ENCODE data around the gene C10orf67. TPM values are rescaled to one million over a fixed set of nuclear protein-coding genes. Genes with fewer than 3 reads are reported as not detected.

Gene C10orf67
- total RNA-seq, 1 experiment from 2014 or later = 0.15 TPM

GRCh38 chr10:23186178-23186577 is 158.4 kb downstream of the C10orf67 start:
- TF ChIP-seq CTCF (conservative IDR thresholded peaks at IDR 0.05; ENCODE audit: low read depth, low read length) = no peak
- TF ChIP-seq EZH2 (IDR thresholded peaks at IDR 0.05; ENCODE audit: low read length, unreplicated experiment) = no peak
- TF ChIP-seq EZH2phosphoT487 (IDR thresholded peaks at IDR 0.05; ENCODE audit: borderline replicate concordance, low read length) = no peak
- intact Hi-C loops (cut with micrococcal nuclease) = no loop called here
- Histone ChIP-seq H3K9ac (ENCODE audit: low read length) (no peak overlapping the region), H3K27me3 (ENCODE audit: low read length) (peaks cover 38% of the 10 kb centered on the region; the same call in 1 of the 2 replicates), H3K9me3 (ENCODE audit: low read length) (no peaks in the 10 kb centered on the region), H3K9me2 (replicated peaks; ENCODE audit: low read length) (no peaks in the 10 kb centered on the region), H2AFZ (ENCODE audit: low read length) (no peak overlapping the region), H3K4me3 (ENCODE audit: low read length) (no peak overlapping the region), H3K4me1 (ENCODE audit: insufficient read depth, low read length) (no peaks in the 10 kb centered on the region), H3K36me3 (ENCODE audit: low read depth, low read length) (no peaks in the 10 kb centered on the region), H4K20me1 (ENCODE audit: low read length) (no peaks in the 10 kb centered on the region), H3K79me2 (ENCODE audit: low read length) (no peaks in the 10 kb centered on the region), H3K27ac (ENCODE audit: low read length) (no peak overlapping the region), H3F3A (ENCODE audit: low read length, unreplicated experiment) (no peaks in the 10 kb centered on the region), H3K4me2 (ENCODE audit: low read length) (no peak overlapping the region)
- ChIA-PET CTCF (no interaction called here), POLR2A (ENCODE audit: unreplicated experiment) (no interaction called here)
- DNase-seq (no peak), ATAC-seq (no peak)
- no TSS peak for BruUV-seq (replicated peaks)

- no peak for TF ChIP-seq EZH2 (IDR thresholded peaks at IDR 0.05; ENCODE audit: low read length, unreplicated experiment)
- TF ChIP-seq EZH2phosphoT487 (IDR thresholded peaks at IDR 0.05; ENCODE audit: borderline replicate concordance, low read length) = no peak
- TF ChIP-seq CTCF (conservative IDR thresholded peaks at IDR 0.05; ENCODE audit: low read depth, low read length) = no peak
- no peaks in the 10 kb centered on the region for H3K9me2 ChIP-seq (replicated peaks; ENCODE audit: low read length)
- H3K4me1 ChIP-seq (ENCODE audit: insufficient read depth, low read length) = no peaks in the 10 kb centered on the region
- no peak overlapping the region for H3K4me2 ChIP-seq (ENCODE audit: low read length)
- intact Hi-C loops (cut with micrococcal nuclease) = no loop called here
- ChIA-PET POLR2A (ENCODE audit: unreplicated experiment) (no interaction called here), CTCF (no interaction called here)
- H3K9ac ChIP-seq (ENCODE audit: low read length) = no peak overlapping the region
- no peak for ATAC-seq
- H3F3A ChIP-seq (ENCODE audit: low read length, unreplicated experiment) = no peaks in the 10 kb centered on the region
- no peak overlapping the region for H2AFZ ChIP-seq (ENCODE audit: low read length)
- H3K27ac ChIP-seq (ENCODE audit: low read length) = no peak overlapping the region
- H3K79me2 ChIP-seq (ENCODE audit: low read length) = no peaks in the 10 kb centered on the region
- H3K27me3 ChIP-seq (ENCODE audit: low read length) = peaks cover 35% of the 10 kb centered on the region
- no TSS peak for BruUV-seq (replicated peaks)
- DNase-seq = no peak
- no peaks in the 10 kb centered on the region for H3K9me3 ChIP-seq (ENCODE audit: low read length)
- H3K4me3 ChIP-seq (ENCODE audit: low read length) = no peak overlapping the region
- H4K20me1 ChIP-seq (ENCODE audit: low read length) = no peaks in the 10 kb centered on the region
- no peaks in the 10 kb centered on the region for H3K36me3 ChIP-seq (ENCODE audit: low read depth, low read length)
Observed at GRCh38 chr10:23174977-23175512, 169.6 kb downstream of the C10orf67 start.

- Histone ChIP-seq H3K27ac (ENCODE audit: low read length) (no peak overlapping the region), H4K20me1 (ENCODE audit: low read length) (no peaks in the 10 kb centered on the region), H3F3A (ENCODE audit: low read length, unreplicated experiment) (no peaks in the 10 kb centered on the region), H3K9ac (ENCODE audit: low read length) (no peak overlapping the region), H3K79me2 (ENCODE audit: low read length) (no peaks in the 10 kb centered on the region), H3K4me2 (ENCODE audit: low read length) (no peak overlapping the region), H3K4me1 (ENCODE audit: insufficient read depth, low read length) (no peaks in the 10 kb centered on the region), H3K9me3 (ENCODE audit: low read length) (no peaks in the 10 kb centered on the region), H3K27me3 (ENCODE audit: low read length) (peaks cover 35% of the 10 kb centered on the region), H3K4me3 (ENCODE audit: low read length) (no peak overlapping the region), H3K9me2 (replicated peaks; ENCODE audit: low read length) (no peaks in the 10 kb centered on the region), H2AFZ (ENCODE audit: low read length) (no peak overlapping the region), H3K36me3 (ENCODE audit: low read depth, low read length) (no peaks in the 10 kb centered on the region)
- no peak for TF ChIP-seq EZH2 (IDR thresholded peaks at IDR 0.05; ENCODE audit: low read length, unreplicated experiment)
- ATAC-seq = no peak
- ChIA-PET CTCF (no interaction called here), POLR2A (ENCODE audit: unreplicated experiment) (no interaction called here)
- BruUV-seq (replicated peaks) = no TSS peak
- intact Hi-C loops (cut with micrococcal nuclease) = no loop called here
- DNase-seq = no peak
Observed at GRCh38 chr10:23174074-23174976, 170.3 kb downstream of the C10orf67 start.
